GM19438 (cell line): ENCODE data around the gene MIER3.

Experiments
- ATAC-seq: cut with Tn5 transposase; IDR thresholded peaks from one replicate; pipeline ENCODE4 v1.9.1; 2021; ENCODE audit warnings: low read depth; ENCODE audit not compliant: unreplicated experiment

MIER3 gene

DNA sequence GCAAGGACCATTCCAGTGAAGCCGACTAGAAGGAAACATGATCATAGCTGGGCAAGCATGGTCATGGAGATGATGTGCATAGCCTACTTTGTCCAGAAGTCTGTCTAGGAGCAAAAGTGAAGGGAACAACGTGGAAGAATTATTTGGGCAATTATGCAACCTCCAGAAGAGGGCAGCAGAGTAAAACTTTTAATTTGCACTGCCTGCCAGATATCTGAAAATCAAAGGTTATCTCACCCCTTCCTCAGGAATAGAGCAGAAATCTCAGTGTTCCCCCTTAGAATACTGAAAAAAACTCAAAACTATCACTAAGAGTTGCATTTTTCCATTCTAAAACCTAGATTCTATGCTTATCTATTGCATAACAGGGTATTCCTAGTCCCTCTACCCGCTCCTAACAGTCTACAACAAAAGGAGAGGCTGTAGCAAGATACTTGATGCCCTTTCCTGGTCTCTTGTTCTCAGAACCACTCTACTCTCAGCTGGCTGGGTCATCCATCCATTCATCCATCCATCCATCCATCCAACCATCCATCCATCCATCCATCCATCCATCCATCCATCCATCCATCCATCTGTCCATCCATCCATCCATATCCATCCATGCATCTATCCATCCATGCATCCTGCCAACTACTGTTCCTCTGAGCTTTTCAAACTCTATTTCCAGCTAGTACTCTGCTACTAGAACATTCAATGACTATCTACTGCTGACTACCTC lies 50.9 kb downstream of the MIER3 start:
- ATAC-seq: no peak

DNA sequence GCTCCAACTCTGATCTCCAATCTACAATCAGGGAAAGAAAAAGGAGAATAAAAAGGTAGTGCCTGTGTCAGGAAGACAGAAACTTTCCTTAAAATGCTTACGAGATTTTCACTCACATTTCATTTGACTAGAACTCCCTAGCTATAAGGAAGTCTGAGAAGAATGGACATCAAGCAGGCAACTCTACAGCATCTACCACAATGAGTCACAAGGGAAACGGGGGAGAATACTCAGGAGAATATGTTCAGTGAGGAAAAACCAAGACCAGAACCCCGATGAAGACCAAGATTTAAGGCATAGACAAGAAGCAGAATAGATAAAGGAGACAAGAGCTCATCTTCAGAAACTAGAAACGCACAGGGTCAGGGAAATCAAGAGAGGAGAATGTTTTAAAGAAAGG lies 51.5 kb downstream of the MIER3 start:
- ATAC-seq: no peak

DNA sequence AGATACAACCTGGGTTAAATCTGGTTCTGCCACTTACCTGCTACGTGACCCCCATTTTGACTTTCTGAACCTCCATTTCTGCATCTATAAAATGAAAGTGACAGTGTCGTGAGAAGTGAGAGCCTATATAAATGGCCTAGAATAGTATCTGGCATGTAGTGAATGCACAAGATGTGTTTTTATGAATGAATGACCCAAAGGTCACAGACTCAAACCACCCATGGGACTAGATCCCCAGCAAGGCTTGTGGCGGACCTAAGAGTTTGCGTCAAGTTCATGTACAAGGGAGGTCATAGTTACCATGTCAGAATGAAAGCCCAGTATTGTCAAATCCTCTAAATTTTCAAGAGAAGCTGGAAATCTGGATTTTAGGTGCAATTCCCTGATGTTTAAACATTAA lies 53.7 kb downstream of the MIER3 start:
- ATAC-seq: no peak

DNA sequence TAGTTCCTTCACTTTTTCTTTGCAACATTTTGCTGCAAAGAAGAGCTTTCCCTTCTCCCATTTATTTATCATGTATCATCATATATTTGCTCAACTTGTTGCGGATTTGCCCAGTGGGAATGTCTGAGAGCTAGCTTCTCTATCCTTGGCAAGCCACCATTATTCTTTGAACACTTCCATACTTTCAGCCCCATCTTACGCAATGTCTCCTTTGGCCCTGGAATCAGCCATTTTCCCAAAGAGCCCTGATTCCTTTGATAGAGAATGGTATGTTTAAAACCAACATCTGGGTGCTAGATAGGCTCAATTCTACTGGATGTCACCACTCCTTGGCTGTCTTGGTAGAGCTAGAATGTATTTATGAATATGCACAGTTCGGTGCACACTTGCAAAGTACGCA lies 55.2 kb downstream of the MIER3 start:
- ATAC-seq: no peak

DNA sequence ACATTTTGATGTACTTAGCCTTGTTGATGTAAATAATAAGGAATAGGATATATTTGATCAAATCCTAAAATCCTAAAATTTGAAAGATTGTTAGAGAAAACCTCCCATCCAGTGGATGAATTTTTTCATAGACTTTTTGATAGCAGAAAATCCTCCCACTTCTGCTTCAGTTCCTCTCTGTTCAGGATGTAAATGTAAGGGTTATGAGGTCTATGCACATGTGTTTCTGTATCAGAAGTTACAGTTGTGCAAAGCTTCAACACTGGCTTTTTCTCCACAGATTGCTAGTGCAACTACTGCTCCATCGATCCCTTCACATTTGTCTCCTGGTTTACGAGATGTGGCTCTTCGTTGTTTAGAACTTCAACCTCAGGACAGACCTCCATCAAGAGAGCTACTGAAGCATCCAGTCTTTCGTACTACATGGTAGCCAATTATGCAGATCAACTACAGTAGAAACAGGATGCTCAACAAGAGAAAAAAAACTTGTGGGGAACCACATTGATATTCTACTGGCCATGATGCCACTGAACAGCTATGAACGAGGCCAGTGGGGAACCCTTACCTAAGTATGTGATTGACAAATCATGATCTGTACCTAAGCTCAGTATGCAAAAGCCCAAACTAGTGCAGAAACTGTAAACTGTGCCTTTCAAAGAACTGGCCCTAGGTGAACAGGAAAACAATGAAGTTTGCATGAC lies 58.5 kb downstream of the MIER3 start:
- no peak for ATAC-seq

DNA sequence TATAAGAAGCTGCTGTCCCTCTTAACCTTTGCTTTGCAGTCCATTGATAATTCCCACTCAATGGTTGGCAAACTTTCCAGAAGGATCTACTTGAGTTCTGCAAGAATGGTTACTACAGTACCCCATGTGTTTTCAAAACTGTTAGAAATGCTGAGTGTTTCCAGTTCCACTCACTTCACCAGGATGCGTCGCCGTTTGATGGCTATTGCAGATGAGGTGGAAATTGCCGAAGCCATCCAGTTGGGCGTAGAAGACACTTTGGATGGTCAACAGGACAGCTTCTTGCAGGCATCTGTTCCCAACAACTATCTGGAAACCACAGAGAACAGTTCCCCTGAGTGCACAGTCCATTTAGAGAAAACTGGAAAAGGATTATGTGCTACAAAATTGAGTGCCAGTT lies 70.4 kb downstream of the MIER3 start:
- no peak for ATAC-seq

DNA sequence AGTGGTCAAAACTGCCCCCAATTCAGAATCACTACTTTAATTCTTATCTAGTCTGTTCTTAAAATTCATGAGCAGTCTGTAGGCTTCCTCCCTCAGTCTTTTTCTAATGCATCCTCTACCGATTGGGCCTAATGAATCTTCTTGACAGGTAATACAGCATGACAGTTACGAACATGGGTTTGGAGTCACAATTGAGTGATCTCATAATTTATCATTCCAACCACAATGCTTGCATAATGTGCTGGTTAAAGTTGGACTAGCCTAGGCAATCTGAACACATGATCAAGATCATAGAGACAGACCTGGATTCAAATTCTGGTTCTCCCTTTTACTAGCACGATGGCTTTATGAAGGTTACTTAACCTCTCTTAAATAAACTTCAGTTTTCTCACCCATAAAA lies 75.6 kb downstream of the MIER3 start:
- no peak for ATAC-seq

DNA sequence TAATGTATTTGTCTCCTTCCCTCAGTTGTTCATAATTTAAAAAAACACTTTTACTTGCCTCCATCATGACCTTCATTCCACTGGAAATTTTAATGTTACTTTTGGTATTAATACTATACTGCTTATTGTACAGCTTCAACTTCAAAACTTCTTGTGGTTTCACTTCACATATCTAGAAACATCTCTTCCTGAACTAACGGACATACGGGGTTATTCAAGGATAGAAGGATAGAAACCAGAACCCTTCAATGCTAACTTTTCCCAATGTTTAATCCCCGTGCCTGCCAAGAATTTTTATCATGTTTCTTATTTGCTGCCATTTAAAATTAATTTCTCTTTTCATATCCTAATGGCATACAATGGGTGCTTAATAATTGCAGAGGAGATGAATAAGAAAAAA lies 78.9 kb downstream of the MIER3 start:
- no peak for ATAC-seq

DNA sequence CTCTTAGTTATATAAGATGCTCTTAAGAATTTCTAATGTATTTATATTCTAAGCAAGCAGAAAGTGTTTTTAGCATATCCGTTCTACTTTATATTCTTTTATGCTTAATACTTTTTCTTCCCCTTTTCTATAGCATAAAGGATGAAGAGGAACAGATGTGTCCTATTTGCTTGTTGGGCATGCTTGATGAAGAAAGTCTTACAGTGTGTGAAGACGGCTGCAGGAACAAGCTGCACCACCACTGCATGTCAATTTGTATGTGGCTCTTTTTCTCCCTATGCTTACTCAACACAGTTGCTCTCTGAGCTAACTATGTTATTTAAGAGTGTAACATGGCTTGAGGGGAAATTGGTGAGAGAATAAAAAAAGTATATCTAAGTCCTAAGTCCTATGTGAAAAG lies 80.1 kb downstream of the MIER3 start:
- no peak for ATAC-seq
